GM19455 (cell line): ENCODE data around the gene MRPL10.

Experiments
- ATAC-seq: cut with Tn5 transposase; IDR thresholded peaks from one replicate; pipeline ENCODE4 v1.9.1; 2021; ENCODE audit not compliant: unreplicated experiment

The MRPL10 gene

DNA sequence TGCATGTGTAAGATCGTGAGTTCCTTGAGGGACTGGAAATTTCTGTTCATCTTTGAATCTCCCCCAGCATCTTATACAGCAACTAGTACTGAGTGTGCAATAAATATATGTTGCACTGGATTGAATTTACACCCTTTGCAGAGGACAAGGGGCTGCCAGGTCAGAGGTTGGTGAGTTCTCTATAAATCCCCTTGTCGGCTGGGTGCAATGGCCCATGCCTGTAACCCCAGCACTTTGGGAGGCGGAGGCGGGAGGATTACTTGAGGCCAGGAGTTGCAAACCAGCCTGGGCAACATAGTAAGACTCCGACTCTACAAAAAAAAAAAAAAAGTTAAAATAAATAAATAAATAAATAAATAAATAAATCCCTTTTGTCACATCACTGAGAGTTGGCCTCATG, 29.0 kb upstream of the MRPL10 start:
- no peak for ATAC-seq

GRCh38 chr17:47857551-47858455, 26.5 kb upstream of the MRPL10 start:
- no peak for ATAC-seq

GRCh38 chr17:47856830-47857229, 25.5 kb upstream of the MRPL10 start:
- no peak for ATAC-seq

GRCh38 chr17:47855737-47856136, 24.4 kb upstream of the MRPL10 start:
- no peak for ATAC-seq

GRCh38 chr17:47853616-47854015, 22.3 kb upstream of the MRPL10 start:
- ATAC-seq, result no peak

GRCh38 chr17:47852113-47852949, 21.0 kb upstream of the MRPL10 start:
- no peak for ATAC-seq

- no peak for ATAC-seq
Measured at GRCh38 chr17:47851764-47852112, 20.4 kb upstream of the MRPL10 start.

DNA sequence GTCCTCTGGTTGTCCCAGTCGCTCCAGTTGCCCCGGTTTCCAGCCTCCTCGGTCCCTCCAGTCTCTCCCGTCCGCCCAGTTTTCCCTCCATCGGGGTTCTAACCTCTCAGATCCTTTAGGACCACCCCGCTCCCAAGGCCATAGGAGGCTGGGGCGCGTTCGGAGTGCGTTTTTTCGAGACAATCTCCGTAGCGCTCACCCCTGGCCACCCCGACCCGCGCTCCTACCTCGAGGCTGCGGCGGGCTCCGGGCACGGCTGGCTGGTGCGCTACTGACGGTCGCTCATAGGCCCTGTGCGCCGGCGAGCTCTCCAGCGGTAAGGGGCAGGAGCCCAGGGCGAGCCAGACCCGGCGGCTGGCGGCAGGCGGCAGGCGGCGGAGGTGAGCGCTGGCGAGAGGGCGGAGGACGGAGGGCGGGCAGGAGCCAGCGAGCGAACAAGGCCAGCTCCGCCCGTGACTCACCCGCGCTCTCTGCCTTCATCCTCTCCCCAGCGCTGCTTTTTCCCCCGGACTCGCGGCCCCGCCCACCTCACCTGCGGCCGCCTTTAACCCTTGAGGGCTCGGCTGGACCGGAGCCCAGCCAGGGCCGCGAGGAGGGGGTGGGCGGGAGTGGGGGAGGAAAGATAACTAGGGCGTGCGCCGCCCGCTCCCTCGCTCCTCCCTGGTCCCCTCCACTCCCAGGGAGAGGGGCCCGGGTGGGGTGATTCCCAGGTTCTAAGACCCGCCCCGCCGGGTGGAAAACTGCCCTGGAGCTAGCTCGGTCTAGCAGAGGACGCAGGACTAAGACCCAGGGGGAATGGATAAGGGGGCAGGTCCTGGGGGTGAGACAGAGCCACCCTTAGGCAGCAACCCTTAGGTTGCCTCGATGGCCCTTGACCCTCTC, 19.6 kb upstream of the MRPL10 start, which contains the start of gene SP6:
Gene SP6, minus strand, starts transcription at position 472 of the 882 bp plus-strand sequence. CDS start 2,734 bp downstream, outside the sequence.
- no peak for ATAC-seq

GRCh38 chr17:47850373-47850691, 19.0 kb upstream of the MRPL10 start:
- no peak for ATAC-seq

- ATAC-seq, result no peak
Measured at GRCh38 chr17:47848198-47848513, 16.8 kb upstream of the MRPL10 start.

GRCh38 chr17:47847341-47848197, 16.2 kb upstream of the MRPL10 start:
- ATAC-seq, result no peak

DNA sequence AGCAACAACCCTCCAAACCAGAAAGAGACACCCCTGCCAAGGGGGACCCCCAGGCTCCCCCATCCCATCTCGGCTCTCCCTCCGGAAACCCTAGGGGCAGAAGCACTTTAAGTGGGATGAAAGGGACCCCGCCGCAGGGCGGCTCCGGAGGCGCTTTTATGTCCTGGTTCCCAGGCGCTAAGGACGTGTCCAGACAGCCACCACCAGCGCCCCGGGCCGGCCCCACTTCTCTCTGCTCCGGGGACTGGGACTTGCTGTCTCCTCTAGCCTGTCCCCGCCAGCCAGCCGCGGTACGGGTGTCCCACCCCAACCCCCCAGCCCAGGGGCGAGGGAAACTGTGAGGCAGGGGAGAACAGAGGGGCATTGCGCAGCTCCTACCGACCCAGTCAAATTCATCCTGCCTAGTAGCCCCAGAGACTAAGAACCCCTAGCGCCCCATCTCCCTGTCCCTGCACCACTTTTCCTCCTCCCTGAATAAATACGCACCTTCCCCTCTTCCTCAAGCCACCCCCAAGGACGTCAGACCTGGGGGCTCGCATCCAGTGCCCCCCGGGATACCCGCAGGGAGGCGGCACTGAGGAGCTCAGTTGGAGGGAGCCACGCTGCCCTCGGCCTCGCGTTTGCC, 15.5 kb upstream of the MRPL10 start:
- no peak for ATAC-seq

DNA sequence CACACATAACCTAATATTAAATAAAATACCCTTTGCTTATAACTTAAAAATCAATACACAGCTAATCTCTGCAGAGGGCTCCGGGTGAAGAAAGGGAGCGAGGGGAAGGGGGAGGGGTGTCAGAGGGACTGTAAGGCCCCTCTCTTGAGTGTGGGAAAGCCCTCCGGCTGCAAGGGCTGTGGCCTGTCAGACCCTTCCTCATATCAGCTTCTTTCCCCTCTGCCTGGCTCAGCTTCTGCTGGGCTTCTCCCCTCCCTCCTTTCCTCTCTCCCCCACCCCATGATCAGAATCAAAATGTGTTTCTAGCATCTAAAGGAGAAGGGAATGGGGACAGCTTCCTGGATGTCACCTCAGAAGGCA, 14.4 kb upstream of the MRPL10 start:
- ATAC-seq, result no peak

DNA sequence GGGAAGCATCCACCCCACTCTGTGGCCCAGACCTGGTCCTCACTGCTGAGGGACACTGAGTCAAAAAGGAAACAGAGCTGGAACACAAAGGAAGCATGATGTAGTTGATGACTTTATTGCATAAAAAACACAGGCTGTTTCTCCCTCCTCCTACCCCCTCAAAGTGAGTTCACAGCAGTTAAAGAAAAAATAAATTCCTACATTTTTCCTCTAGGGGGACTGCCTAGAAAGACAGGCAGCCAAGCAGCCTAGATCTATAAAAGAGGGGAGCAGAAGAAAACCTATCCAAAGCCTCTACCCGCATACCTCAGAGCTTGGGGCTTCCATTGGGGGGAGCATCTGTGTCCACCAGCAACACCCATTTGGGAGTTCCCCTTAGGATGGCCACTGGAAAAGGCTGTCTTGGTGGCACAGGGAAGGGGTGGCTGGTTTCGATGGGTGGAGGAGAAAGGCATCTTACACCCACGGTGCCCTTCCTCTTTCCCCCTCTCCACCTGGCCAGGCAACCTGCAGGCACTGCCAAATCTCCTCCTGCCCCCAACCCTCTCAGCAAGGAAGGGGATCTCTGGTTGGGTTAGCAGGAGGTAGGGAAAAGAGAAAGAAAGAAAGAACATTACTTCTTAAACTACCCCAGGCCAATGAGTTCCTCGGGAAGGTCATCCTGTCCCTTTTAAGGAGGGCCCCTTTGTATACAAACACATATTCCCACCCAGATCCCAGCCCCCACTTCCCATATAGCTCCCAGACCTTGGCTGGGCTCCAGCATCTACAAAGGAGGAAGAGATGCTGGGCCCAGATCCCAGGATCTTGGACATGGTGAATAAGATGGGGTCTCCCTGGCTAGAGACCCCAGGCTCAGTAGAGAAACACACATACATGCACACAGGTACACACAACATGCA, 13.7 kb upstream of the MRPL10 start:
- ATAC-seq, result no peak

GRCh38 chr17:47844227-47844626, 12.9 kb upstream of the MRPL10 start:
- ATAC-seq, result no peak

GRCh38 chr17:47843391-47843730, 12.0 kb upstream of the MRPL10 start:
- no peak for ATAC-seq

DNA sequence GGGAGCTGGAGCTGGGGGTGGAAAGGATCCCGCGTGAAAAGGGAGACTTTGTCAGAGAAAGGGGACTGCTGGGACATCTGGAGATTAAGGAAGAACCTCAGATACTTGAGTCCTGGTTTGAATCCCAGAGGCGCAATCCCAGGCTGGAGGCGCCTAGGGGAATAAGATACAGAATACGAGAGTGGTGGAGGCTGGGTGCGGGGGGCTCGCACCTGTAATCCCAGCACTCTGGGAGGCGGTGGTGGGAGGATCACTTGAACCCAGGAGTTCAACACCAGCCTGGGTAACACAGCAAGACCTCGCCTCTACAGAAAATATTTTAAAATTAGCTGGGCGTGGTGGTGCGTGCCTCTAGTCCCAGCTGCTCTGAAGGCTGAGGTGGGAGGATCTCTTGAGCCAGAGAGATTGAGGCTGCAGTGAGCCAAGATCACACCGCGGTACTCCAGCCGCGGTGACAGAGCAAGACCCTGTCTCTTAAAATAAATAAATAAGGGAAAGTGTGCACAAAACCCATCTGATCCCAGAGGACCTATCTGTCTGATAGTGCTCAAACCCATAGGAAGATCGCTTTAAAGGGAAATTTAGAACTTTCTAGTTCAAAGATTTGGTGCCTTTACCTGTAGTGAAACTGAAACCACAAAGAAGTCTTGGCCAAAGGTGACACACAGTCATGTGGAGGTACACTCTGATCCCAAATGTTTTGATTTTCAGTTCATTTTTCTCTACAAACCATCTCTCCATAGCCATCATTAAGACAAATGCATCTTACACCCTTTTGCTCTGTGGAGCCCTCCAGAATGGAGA, 10.3 kb upstream of the MRPL10 start:
- no peak for ATAC-seq

DNA sequence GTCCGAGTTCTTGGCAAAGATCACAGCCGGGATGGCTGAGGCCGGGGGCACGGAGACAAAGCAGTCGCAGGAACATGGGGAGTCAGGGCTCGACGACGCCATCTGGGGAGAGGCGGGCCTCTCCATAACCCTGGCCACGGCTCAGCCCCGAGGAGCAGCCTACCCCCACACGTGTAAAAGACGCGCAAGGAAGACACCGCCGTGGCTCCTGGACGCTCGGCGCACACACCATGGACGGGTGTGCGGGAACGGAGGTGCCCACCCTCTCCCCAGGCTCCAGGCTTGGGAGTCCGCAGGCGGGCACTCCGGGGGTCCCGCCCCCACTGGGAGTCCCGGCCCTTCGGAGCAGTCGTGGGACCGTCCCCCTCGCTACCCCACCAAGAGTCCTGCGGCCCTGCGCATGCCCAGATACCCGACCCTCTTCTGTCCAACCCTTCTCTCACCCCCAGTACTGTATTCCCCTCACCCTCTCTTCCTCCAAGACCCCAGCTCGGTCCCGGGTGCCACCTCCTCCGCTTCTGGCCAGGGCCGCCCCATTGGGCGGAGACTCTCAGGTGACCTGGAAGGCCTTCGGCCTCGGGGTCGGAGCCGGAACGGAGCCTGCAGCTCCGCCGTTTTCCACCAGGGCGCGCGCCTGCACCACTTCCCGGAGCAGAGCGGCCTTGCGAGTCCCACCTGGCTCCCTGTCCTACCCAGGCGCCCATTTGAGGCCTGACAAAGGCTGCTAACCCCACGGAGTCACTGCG, 9.6 kb upstream of the MRPL10 start, which contains the start of gene SCRN2:
Gene SCRN2, minus strand, starts transcription at position 532 of the 746 bp plus-strand sequence. Its CDS starts 430 bp downstream, at position 102.
- peak; percentile 81 for ATAC-seq
